H1 (cell line): ENCODE measurements around the gene MYH7. TPM values are rescaled to one million over a fixed set of nuclear protein-coding genes. Genes with fewer than 3 reads are reported as not detected.

Experiments
- CTCF ChIA-PET: fragments of 300-600 bp; sonication (Branson Sonifier 250); formaldehyde crosslinking; loops from one replicate; lab custom pipeline; 2021; ENCODE audit not compliant: partially characterized antibody; lab: Charles Lee
- POLR2A ChIA-PET: fragments of 300-600 bp; sonication (Branson Sonifier 250); formaldehyde crosslinking; loops from one replicate; lab custom pipeline; 2021; ENCODE audit warnings: inconsistent platforms; ENCODE audit not compliant: partially characterized antibody; lab: Charles Lee
- DNase-seq, 2 experiments: peaks; one replicate each; pipeline versions ENCODE4 v3.0.0 to v3.0.0-alpha.2; 2010 to 2022; ENCODE audit warnings: low spot score in 2 of 2, low read depth in 1 of 2, mixed read lengths in 1 of 2
- FAIRE-seq: peaks from 2 replicates; lab custom pipeline; 2011; peaks lifted over from hg19 to GRCh38; lab: Jason Lieb, UNC
- H2AFZ ChIP-seq: 2 replicates; pipeline ENCODE4 v1.8.1; 2012; ENCODE audit warnings: low read length, inconsistent platforms
- H2AK5ac ChIP-seq: 2 replicates; pipeline ENCODE4 v1.6.1; 2013; ENCODE audit warnings: low read depth, low read length
- H2BK120ac ChIP-seq: replicated peaks from 2 replicates; pipeline ENCODE3; 2013; ENCODE audit warnings: low read depth, low read length, inconsistent platforms
- H2BK12ac ChIP-seq: 2 replicates; pipeline ENCODE4 v1.6.1; 2013; ENCODE audit warnings: low read depth, low read length
- H2BK15ac ChIP-seq: 2 replicates; pipeline ENCODE4 v1.6.1; 2013; ENCODE audit warnings: low read length
- H2BK20ac ChIP-seq: 2 replicates; pipeline ENCODE4 v1.6.1; 2013; ENCODE audit warnings: low read length
- H2BK5ac ChIP-seq: 2 replicates; pipeline ENCODE4 v1.6.1; 2013; ENCODE audit warnings: low read depth, low read length
- H3K14ac ChIP-seq: 2 replicates; pipeline ENCODE4 v1.6.1; 2013; ENCODE audit warnings: inconsistent platforms; ENCODE audit not compliant: insufficient read length
- H3K18ac ChIP-seq: 2 replicates; pipeline ENCODE4 v1.6.1; 2013; ENCODE audit warnings: low read length; ENCODE audit errors: extremely low read depth
- H3K23ac ChIP-seq: 2 replicates; pipeline ENCODE4 v1.6.1; 2013; ENCODE audit warnings: inconsistent platforms; ENCODE audit not compliant: insufficient read length
- H3K23me2 ChIP-seq: 2 replicates; pipeline ENCODE4 v1.6.1; 2013; ENCODE audit warnings: low read depth, low read length
- H3K27ac ChIP-seq: 2 replicates; pipeline ENCODE4 v1.6.1; 2011; ENCODE audit warnings: low read depth, low read length, inconsistent platforms
- H3K27me3 ChIP-seq, 4 experiments: replicated peaks in 1 of 4; 1 replicate in 1 of 4; 2 replicates in 3 of 4; pipeline versions ENCODE4 v1.6.1 to v1.8.1; 2011 to 2013; ENCODE audit warnings: low read length in 3 of 4, mild to moderate bottlenecking in 3 of 4, inconsistent platforms in 2 of 4, mixed read lengths in 2 of 4, moderate library complexity in 1 of 4; ENCODE audit not compliant: control insufficient read depth in 3 of 4, insufficient read depth in 3 of 4; ENCODE audit errors: extremely low read depth in 1 of 4
- H3K36me3 ChIP-seq, 4 experiments: 2 replicates each; pipeline versions ENCODE4 v1.6.1 to v1.8.1; 2011 to 2013; ENCODE audit warnings: mild to moderate bottlenecking in 4 of 4, low read length in 3 of 4, moderate library complexity in 2 of 4, control low read depth in 1 of 4, inconsistent platforms in 1 of 4; ENCODE audit not compliant: insufficient read depth in 4 of 4, control insufficient read depth in 2 of 4
- H3K4ac ChIP-seq: replicated peaks from 2 replicates; pipeline ENCODE3; 2013; ENCODE audit warnings: low read length, low read depth, mixed read lengths, inconsistent platforms; ENCODE audit not compliant: insufficient read length
- H3K4me1 ChIP-seq, 4 experiments: replicated peaks in 1 of 4; 1 replicate in 1 of 4; 2 replicates in 3 of 4; pipeline versions ENCODE4 v1.6.1 to v1.8.1; 2011 to 2013; ENCODE audit warnings: low read length in 3 of 4, inconsistent platforms in 2 of 4, mixed read lengths in 1 of 4; ENCODE audit not compliant: insufficient read depth in 4 of 4, control insufficient read depth in 3 of 4
- H3K4me2 ChIP-seq, 2 experiments: 2 replicates each; pipeline versions ENCODE4 v1.6.1 to v1.8.1; 2011 to 2013; ENCODE audit warnings: low read depth in 2 of 2, low read length in 2 of 2, control low read depth in 1 of 2, inconsistent platforms in 1 of 2, mild to moderate bottlenecking in 1 of 2; ENCODE audit not compliant: insufficient read depth in 1 of 2
- H3K4me3 ChIP-seq, 4 experiments: fragments of 200-600, 300-600 bp in 1 of 4; sonication (generic), shearing (Covaris generic), sonication (Bioruptor Twin) in 1 of 4; 2 replicates each; pipeline versions ENCODE4 v1.5.1 to v1.8.1; 2011 to 2016; ENCODE audit warnings: low read length in 4 of 4, low read depth in 3 of 4, control low read depth in 2 of 4, inconsistent platforms in 2 of 4, mild to moderate bottlenecking in 2 of 4, mixed read lengths in 1 of 4, moderate library complexity in 1 of 4; ENCODE audit not compliant: insufficient read depth in 2 of 4; ENCODE audit errors: extremely low read depth in 1 of 4
- H3K56ac ChIP-seq: replicated peaks from 2 replicates; pipeline ENCODE3; 2013; ENCODE audit warnings: low read depth, mild to moderate bottlenecking, mixed read lengths, low read length, inconsistent platforms; ENCODE audit not compliant: insufficient read length
- H3K79me1 ChIP-seq: 2 replicates; pipeline ENCODE4 v1.6.1; 2013; ENCODE audit warnings: low read depth, low read length, control low read depth
- H3K79me2 ChIP-seq, 2 experiments: 2 replicates each; pipeline versions ENCODE4 v1.6.1 to v1.8.1; 2012 to 2013; ENCODE audit warnings: low read length in 2 of 2, mild to moderate bottlenecking in 2 of 2, inconsistent platforms in 1 of 2; ENCODE audit not compliant: insufficient read depth in 2 of 2, control insufficient read depth in 1 of 2
- H3K9ac ChIP-seq, 4 experiments: replicated peaks in 1 of 4; 1 replicate in 1 of 4; 2 replicates in 3 of 4; pipeline versions ENCODE4 v1.6.1 to v1.8.1; 2011 to 2013; ENCODE audit warnings: low read depth in 3 of 4, low read length in 3 of 4, control low read depth in 2 of 4, mild to moderate bottlenecking in 2 of 4, moderate library complexity in 2 of 4, inconsistent platforms in 1 of 4; ENCODE audit errors: extremely low read depth in 1 of 4
- H3K9me3 ChIP-seq, 2 experiments: 2 replicates each; pipeline versions ENCODE4 v1.6.1 to v1.8.1; 2012 to 2013; ENCODE audit warnings: mild to moderate bottlenecking in 2 of 2, moderate library complexity in 2 of 2, control low read depth in 1 of 2, inconsistent platforms in 1 of 2, low read depth in 1 of 2, low read length in 1 of 2, mixed read lengths in 1 of 2; ENCODE audit not compliant: insufficient read depth in 2 of 2
- H4K20me1 ChIP-seq, 2 experiments: replicated peaks in 1 of 2; 2 replicates each; pipeline versions ENCODE3 to v1.8.1; 2011 to 2013; ENCODE audit warnings: inconsistent platforms in 2 of 2, low read length in 2 of 2, mild to moderate bottlenecking in 1 of 2; ENCODE audit not compliant: insufficient read depth in 2 of 2, control insufficient read depth in 1 of 2
- H4K5ac ChIP-seq: 2 replicates; pipeline ENCODE4 v1.6.1; 2013; ENCODE audit warnings: low read length, low read depth, mixed read lengths, inconsistent platforms; ENCODE audit not compliant: insufficient read length
- H4K8ac ChIP-seq: 2 replicates; pipeline ENCODE4 v1.8.0; 2013; ENCODE audit warnings: mild to moderate bottlenecking, moderate library complexity, low read length, inconsistent platforms; ENCODE audit not compliant: insufficient read depth; ENCODE audit errors: extremely low read depth
- H4K91ac ChIP-seq: replicated peaks from 2 replicates; pipeline ENCODE3; 2013; ENCODE audit warnings: low read length, mixed read lengths, inconsistent platforms; ENCODE audit not compliant: insufficient read length
- BACH1 ChIP-seq: IDR thresholded peaks from 2 replicates; pipeline ENCODE4 v1.6.1; 2012; ENCODE audit warnings: low read length, improper control_type of control experiment
- CTBP2 ChIP-seq: IDR thresholded peaks from 2 replicates; pipeline ENCODE4 v1.7.0; 2011; ENCODE audit warnings: borderline replicate concordance, mild to moderate bottlenecking, moderate library complexity, mixed read lengths, low read length; ENCODE audit not compliant: insufficient read depth, insufficient read length
- EGR1 ChIP-seq: IDR thresholded peaks from 2 replicates; pipeline ENCODE4 v1.6.1; 2011; ENCODE audit warnings: low read depth, low read length, borderline replicate concordance
- FOSL1 ChIP-seq: IDR thresholded peaks from 2 replicates; pipeline ENCODE4 v1.6.1; 2011; ENCODE audit warnings: mild to moderate bottlenecking, low read depth, low read length, moderate library complexity; ENCODE audit not compliant: insufficient read depth
- GABPA ChIP-seq: IDR thresholded peaks from 2 replicates; pipeline ENCODE4 v1.6.1; 2011; ENCODE audit warnings: mild to moderate bottlenecking, low read length, moderate library complexity, borderline replicate concordance; ENCODE audit not compliant: insufficient read depth
- POU5F1 ChIP-seq: IDR thresholded peaks from 2 replicates; pipeline ENCODE4 v1.6.1; 2011; ENCODE audit warnings: low read depth, mild to moderate bottlenecking, low read length, moderate library complexity
- TEAD4 ChIP-seq: IDR thresholded peaks from 2 replicates; pipeline ENCODE4 v1.6.1; 2012; ENCODE audit warnings: low read depth, low read length, inconsistent platforms, mixed read lengths
- ZNF274 ChIP-seq: IDR thresholded peaks from 2 replicates; pipeline ENCODE4 v1.7.0; 2012; ENCODE audit warnings: low read length, borderline replicate concordance; ENCODE audit errors: extremely low read depth
- WGBS, 2 experiments: shearing (Covaris generic) in 1 of 2; methylation state at CpG; one replicate each; pipeline versions ENCODE4 v1.1.6 to v1.1.7; 2013 to 2015; ENCODE audit warnings: low lambda C conversion rate in 2 of 2, mixed read lengths in 2 of 2, inconsistent platforms in 1 of 2, low coverage in 1 of 2, missing lambda C conversion rate in 1 of 2; ENCODE audit not compliant: insufficient replicate concordance in 2 of 2, insufficient coverage in 1 of 2, insufficient read length in 1 of 2; ENCODE audit errors: extremely low coverage in 1 of 2, missing lambda C conversion rate in 1 of 2; 5-methylcytosine and 5-hydroxymethylcytosine counted together
- polyA plus RNA-seq, 7 experiments: library from polyadenylated mRNA; depleted of rRNA in 3 of 7; stranded (reverse) in 5 of 7; unstranded in 2 of 7; fragments of >200 nt in 5 of 7; fragments of 200-250 nt in 2 of 7; gene quantifications; 1 replicate in 5 of 7; 2 replicates in 1 of 7; 4 replicates in 1 of 7; pipeline versions ENCODE4 v1.2.1 to v1.2.3, GENCODE V29; 2011 to 2013; ENCODE audit warnings: missing spikeins in 2 of 7, mixed read lengths in 2 of 7
- total RNA-seq: library from RNA; stranded (reverse); fragmentation: NEBNext Ultra II Directional; extraction: Animal tissue kit (Norgen Biotek cat#: 25700); gene quantifications from 2 replicates; pipeline ENCODE4 v1.2.1, GENCODE V29; 2021
- TF ChIP-seq, protein P1 (sequence below), 3 experiments: IDR thresholded peaks; 1 replicate in 2 of 3; 2 replicates in 1 of 3; pipeline versions ENCODE4 v1.5.1 to v1.6.1; 2011; ENCODE audit warnings: low read length in 3 of 3, mild to moderate bottlenecking in 3 of 3, inconsistent platforms in 2 of 3, low read depth in 1 of 3, moderate library complexity in 1 of 3; ENCODE audit not compliant: insufficient read depth in 1 of 3; ENCODE audit errors: control extremely low read depth in 1 of 3
- TF ChIP-seq, protein P2 (sequence below): IDR thresholded peaks from 2 replicates; pipeline ENCODE4 v1.6.1; 2012; ENCODE audit warnings: inconsistent platforms

The MYH7 gene
- total and polyA plus RNA-seq, 2 of the 8 experiments (the other 6 are each of a cell fraction or from before 2014, with no cell fraction given) = not detected

DNA sequence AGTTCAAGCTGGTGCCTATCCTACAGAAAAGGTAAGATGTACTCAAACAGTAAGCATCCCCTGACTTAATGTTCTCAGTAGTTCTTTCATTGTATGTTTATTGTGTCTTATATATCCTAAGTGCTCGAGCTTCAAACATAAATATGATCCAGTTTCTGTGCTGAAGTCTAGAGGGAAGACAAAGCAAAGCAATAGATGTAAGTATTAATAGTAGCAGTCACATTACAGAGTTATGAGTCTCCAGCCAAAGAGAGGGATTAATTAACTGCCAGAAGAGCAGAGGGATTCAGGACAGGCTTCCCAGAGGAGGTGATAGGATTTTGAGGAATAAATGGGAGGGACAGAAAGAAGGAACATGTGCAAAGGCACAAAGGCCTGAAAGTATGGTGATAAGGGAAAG lies 35.5 kb upstream of the MYH7 start:
- 100% methylated on average over 1 of the region's 1 CpG; no CpG with 5 or more reads in 1 of the 2 experiments for WGBS, 2 experiments
- TF ChIP-seq, protein P1, sequence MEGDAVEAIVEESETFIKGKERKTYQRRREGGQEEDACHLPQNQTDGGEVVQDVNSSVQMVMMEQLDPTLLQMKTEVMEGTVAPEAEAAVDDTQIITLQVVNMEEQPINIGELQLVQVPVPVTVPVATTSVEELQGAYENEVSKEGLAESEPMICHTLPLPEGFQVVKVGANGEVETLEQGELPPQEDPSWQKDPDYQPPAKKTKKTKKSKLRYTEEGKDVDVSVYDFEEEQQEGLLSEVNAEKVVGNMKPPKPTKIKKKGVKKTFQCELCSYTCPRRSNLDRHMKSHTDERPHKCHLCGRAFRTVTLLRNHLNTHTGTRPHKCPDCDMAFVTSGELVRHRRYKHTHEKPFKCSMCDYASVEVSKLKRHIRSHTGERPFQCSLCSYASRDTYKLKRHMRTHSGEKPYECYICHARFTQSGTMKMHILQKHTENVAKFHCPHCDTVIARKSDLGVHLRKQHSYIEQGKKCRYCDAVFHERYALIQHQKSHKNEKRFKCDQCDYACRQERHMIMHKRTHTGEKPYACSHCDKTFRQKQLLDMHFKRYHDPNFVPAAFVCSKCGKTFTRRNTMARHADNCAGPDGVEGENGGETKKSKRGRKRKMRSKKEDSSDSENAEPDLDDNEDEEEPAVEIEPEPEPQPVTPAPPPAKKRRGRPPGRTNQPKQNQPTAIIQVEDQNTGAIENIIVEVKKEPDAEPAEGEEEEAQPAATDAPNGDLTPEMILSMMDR (IDR thresholded peaks at IDR 0.05; ENCODE audit: control extremely low read depth in 1 of 3, insufficient read depth in 1 of 3, low read depth in 1 of 3, low read length in 3 of 3) = no peak
- TF ChIP-seq EGR1 = no peak
- no peak for TF ChIP-seq FOSL1
- TF ChIP-seq CTBP2 = no peak
- TF ChIP-seq, protein P2, sequence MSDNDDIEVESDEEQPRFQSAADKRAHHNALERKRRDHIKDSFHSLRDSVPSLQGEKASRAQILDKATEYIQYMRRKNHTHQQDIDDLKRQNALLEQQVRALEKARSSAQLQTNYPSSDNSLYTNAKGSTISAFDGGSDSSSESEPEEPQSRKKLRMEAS = no peak
- no peak for TF ChIP-seq ZNF274
- no peak for TF ChIP-seq BACH1
- TF ChIP-seq GABPA = no peak
- no peak for TF ChIP-seq POU5F1
- TF ChIP-seq TEAD4 = no peak

More for the DNA sequence above, 35.5 kb upstream of the MYH7 start:
- ChIA-PET CTCF (interaction anchor here (1.8 to 26.8 kb wide), 2 partner anchors 10 to 70 kb away, joined by 7 to 2092 read pairs; partner anchors contain the start of genes AP1G2, THTPA and ZFHX2), POLR2A (interaction anchor here (0.7 to 22.8 kb wide), 2 partner anchors 81 to 507 kb away, joined by 3 to 944 read pairs; partner anchors contain the start of genes AP1G2, THTPA and ZFHX2)
- no peak overlapping the region for H3K18ac ChIP-seq
- H2BK20ac ChIP-seq = no peak overlapping the region
- no peaks in the 10 kb centered on the region for H3K9me3 ChIP-seq
- H3K4me1 ChIP-seq = peaks cover 0 to 3% (median 0%) of the 10 kb centered on the region in 4 experiments; a peak in 1 of 7 replicates
- no peak overlapping the region; a peak in 1 of 4 replicates for H3K4me2 ChIP-seq
- H3K36me3 ChIP-seq = peaks cover 8 to 34% (median 27%) of the 10 kb centered on the region in 4 experiments
- no peak overlapping the region for H4K5ac ChIP-seq
- H3K14ac ChIP-seq = no peak overlapping the region
- no peak overlapping the region for H3K4ac ChIP-seq
- FAIRE-seq = no peak
- no peaks in the 10 kb centered on the region for H3K79me1 ChIP-seq
- H3K9ac ChIP-seq = no peak overlapping the region
- peaks cover 0 to 16% of the 10 kb centered on the region in 2 experiments; a peak in 3 of 4 replicates for H3K79me2 ChIP-seq
- H4K8ac ChIP-seq = no peak overlapping the region
- H2BK120ac ChIP-seq = no peak overlapping the region
- H4K20me1 ChIP-seq = no peaks in the 10 kb centered on the region
- H3K27me3 ChIP-seq = no peaks in the 10 kb centered on the region
- no peak overlapping the region for H3K4me3 ChIP-seq
- no peak for DNase-seq
- H2AK5ac ChIP-seq = no peak overlapping the region
- H2BK12ac ChIP-seq = no peak overlapping the region
- no peak overlapping the region for H3K56ac ChIP-seq
- no peak overlapping the region for H3K27ac ChIP-seq
- no peak overlapping the region for H2AFZ ChIP-seq
- no peak overlapping the region for H4K91ac ChIP-seq
- no peaks in the 10 kb centered on the region for H3K23me2 ChIP-seq
- H2BK15ac ChIP-seq = no peak overlapping the region
- no peak overlapping the region for H2BK5ac ChIP-seq
- H3K23ac ChIP-seq = no peak overlapping the region
